ENCODE results near the gene MUC16.
"Not testable (repeated sequence)": the region's sequence is repeated elsewhere in the genome, so short reads cannot be mapped to it uniquely, and the experiment has no call there.

The MUC16 gene

DNA sequence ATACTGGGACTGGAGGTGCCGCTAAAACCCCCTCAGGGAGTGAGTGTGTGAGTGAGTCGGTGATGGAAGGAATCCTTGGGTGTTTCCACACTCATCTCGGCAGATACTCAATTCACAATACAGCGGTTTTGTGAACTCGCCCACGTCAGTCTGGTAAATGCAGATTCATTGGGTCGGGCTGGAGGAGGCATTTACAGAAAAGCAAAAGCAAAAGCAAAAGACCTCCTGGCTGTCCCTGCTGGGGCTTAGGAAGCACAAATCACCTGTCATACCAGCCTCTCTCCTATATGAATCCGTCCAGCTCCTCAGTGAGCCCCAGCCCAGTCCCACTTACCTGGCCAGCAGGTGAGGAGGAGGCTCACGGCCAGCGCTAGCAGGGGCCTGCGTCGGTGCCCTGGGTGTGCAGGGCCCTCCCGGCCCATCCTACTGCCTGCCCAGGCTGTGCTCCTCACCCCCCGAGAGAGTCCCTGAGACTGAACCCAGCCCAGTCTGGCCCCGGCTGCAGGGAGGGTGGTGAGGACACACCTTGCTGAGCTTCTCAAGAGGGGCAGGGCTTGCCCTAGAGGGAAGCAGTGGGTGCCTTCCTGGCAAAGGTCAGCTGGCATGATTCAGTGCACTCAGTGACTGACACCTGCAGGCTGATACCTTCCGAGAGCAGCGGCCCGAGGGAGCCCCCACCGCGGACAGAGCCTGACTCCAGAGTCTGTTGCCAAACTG is at the start of gene MUC16:
MUC16 (minus strand) TSS at position 475 of the 717 bp plus-strand sequence.
- no peak for DNase-seq

DNA sequence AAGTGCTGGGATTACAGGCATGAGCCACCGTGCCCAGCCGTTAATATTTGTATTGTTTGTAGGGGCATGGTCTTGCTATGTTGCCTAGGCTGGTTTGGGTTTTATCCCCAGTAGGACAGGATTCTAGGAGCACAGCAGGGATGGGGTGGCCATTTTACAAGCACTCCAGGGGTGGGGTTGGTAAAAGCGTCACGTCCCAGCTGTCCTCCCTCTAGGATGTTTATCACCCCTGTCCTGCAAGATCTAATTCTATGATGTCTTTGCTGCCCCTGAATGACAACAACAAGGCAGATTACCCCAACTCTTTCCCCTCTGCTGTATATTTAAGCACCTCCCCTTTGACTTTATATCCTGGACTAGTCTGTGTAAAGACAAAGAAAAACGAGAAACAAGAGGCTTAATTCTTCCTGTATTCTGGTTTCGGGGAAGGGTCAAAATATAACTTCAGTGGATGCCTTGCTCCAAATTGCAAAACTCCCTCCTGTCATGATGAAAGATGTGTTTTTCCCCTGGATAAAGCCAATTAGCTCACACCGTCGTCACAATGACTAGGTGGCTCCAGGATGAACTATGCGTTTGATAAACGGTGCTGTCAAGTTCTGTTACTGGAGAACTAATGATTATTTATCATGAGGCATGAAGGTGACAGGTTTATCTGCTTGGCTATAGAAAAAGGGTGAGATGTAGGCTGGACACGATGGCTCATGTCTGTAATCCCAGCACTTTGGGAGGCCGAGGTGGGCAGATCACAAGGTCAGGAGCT is 48.9 kb upstream of the MUC16 start:
- DNase-seq, result no peak

DNA sequence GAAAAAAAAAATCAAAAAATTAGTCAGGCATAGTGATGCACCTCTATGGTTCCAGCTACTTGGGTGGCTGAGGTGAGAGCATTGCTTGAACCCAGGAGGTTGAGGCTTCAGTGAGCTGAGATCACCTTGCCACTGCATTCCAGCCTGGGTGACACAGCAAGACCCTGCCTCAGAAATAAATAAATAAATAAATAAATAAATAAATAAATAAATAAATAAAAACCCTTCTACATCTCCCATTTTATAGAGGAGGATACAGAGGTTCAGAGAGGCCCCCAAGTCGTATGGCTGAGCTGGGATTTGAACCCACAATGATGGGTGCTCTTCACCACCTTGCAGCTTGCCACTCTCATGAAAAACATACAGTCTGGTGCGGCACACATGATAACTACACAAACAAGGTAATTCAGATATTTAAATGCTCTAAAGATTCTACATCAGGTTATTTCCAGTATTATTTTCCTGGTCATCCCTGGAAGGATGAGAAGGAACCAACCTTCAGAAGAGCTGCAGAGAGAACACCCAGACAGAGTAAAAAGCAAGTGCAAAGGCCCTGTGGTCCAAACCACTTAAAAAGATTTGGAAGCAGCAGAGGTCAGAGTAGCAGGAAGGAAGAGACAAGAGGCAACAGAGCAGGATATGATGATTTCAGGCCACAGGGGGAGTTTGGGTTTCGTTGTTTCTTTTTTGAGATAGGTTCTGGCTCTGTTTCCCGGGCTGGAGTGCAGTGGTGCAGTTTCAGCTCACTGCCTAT is 47.5 kb upstream of the MUC16 start:
- DNase-seq, result no peak

DNA sequence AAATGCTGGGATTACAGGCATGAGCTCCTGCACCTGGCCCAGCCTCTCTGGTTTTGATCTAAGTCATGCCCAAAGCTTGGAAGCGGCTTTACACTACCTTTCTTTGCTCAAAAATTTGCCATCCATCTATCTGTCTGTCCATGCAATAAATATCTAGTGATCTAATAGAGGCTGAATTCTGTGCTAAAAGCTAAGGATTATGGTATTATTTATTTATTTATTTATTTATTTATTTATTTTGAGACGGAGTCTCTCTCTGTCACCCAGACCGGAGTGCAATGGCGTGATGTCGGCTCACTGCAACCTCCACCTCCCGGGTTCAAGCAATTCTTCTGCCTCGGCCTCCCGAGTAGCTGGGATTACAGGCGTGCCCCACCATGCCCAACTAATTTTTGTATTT is 45.9 kb upstream of the MUC16 start:
- not testable (repeated sequence) for DNase-seq

DNA sequence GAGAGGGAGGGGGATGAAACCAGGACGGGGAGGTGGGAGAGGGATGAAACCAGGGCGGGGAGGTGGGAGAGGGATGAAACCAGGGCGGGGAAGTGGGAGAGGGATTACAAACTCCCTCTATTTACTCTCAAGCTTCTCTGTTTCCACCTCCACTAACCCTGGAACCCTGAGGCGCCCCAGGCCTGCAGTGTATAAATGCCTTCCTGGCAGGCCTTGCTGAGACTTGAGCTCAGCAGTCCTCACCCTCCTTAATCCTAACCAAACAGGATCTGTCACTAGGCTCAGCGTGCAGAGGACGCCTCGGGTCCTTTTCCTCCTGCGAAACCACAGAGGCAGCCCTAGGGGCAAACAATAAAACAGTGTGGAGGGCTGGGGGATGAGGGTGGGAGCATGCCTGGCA is 44.6 kb upstream of the MUC16 start:
- no peak for DNase-seq

DNA sequence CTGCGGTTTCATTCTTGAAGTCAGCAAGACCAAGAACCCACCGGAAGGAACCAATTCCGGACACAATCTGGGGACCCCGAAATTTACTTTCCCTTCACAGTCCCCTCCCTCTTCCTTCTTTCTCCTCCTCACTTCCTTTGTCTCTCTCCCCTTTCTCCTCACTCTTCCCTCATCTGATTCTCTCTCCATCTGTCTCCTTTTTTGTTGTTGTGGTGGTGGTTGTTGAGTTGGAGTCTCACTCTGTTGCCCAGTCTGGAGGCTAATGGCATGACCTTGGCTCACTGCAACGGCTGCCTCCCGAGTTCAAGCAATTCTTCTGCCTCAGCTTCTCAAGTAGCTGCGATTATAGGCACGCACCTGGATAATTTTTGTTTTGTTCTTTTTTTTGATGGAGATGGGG is 44.0 kb upstream of the MUC16 start:
- no peak for DNase-seq

DNA sequence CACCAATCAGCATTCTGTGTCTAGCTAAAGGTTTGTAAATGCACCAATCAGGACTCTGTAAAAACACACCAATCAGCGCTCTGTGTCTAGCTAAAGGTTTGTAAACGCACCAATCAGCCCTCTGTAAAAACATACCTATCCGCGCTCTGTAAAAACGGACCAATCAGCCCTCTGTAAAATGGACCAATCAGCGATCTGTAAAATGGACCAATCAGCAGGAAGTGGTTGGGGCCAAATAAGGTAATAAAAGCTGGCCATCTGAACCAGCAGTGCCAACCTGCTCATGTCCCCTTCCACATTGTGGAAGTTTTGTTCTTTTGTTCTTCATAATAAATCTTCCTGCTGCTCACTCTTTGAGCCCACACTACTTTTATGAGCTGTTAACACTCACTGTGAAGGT is 43.5 kb upstream of the MUC16 start:
- DNase-seq, result not testable (repeated sequence)

DNA sequence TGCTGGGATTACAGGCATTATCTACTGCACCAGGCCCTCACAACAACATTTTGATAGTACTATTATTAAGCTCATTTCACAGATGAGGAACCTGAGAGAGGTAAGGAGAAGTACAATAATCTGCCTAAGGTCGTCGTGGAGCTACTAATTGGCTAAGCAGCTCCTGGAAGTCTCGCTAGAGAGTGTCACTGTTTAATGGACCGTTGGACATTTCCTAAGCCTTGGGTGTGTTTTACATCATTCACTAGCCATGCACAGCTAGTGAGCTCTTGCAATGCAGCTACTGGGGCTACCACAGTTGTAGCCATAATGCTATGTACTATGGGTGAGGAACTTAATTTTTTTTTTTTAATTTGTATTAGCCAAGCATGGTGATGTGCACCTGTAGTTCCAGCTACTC is 42.7 kb upstream of the MUC16 start:
- DNase-seq, result no peak

DNA sequence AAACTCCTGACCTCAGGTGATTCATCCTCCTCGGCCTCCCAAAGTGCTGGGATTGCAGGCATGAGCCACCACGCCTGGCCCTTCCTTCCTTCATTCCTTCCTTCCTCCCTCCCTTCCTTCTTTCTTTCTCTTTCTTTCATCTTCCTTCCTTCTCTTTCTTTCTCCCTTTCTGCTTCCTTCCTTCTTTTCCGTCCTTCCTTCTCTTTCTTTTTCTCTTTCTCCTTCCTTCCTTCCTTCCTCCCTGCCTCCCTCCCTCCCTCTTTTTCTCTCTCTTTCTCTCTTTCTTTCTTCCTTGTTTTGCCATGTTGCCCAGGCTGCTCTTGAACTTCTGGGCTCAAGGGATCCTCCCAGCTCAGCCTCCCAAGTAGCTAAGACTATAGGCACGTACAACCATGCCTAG is 36.5 kb upstream of the MUC16 start:
- DNase-seq, result no peak

DNA sequence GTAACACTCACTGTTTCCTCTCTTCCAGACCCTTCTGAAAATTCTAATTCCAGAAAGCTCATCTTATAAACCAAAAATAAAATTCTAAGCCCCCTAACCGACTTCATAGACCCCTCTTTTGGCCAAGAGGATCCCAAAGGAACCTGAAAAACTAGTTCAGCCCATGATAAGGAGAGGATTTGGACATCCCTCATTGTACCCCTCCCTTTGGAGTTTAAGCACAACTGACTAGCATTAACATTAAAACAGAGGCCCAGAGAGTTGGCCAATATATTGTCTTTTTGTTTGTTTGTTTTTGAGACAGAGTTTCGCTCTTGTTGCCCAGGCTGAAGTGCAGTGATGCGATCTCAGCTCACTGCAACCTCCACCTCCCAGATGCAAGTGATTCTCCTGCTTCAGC is 34.2 kb upstream of the MUC16 start:
- no peak for DNase-seq

DNA sequence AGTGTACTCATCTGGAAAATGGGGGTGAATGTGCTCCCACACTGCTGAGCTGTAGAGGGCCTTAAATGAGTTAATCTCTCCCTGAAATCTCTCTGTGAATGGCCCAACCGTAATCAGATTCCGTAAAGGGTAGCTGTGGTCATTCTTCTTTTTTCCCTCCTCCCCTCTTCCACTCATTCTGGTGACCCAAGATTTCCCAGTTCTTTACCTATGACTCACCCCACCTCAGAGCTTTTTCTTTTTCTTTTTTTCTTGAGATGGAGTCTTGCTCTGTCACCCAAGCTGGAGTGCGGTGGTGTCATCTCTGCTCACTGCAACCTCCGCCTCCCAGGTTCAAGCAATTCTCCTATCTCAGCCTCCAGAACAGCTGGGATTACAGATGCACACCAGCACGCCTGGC is 33.3 kb upstream of the MUC16 start:
- DNase-seq, result no peak

DNA sequence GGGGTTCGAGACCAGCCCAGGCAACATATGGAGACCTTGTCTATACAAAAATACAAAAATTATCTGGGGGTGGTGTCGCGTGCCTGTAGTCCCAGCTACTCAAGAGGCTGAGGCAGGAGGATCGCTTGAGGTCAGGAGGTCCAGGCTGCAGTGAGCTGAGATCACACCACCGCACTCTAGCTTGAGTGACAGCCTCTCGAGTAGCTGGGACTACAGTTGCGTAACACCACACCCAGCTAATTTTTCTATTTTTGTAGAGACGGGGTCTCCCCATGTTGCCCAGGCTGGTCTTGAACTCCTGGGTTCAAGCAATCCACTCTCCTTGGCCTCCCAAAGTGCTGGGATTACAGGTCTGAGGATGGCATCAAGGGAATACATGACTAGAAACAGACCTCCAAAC is 30.8 kb upstream of the MUC16 start:
- DNase-seq, result no peak

DNA sequence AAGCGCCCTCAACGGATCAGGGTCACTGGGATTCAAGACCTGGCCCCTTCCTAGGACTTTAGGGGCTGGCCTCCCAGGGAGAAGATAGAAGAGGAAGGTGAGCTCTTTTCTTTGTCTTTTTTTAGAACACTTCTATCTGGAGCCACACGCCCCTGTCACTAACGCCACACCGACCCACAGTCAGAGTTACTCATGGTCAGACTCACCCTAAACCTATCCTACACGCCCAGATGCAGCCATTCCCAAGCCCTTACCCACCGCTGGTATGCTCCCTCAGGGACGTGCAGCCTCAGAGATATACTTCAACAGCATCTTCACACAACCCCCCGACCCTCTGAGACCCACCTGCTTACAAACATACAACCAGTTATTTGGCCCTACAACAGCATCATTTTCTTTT is 29.9 kb upstream of the MUC16 start:
- DNase-seq, result no peak

DNA sequence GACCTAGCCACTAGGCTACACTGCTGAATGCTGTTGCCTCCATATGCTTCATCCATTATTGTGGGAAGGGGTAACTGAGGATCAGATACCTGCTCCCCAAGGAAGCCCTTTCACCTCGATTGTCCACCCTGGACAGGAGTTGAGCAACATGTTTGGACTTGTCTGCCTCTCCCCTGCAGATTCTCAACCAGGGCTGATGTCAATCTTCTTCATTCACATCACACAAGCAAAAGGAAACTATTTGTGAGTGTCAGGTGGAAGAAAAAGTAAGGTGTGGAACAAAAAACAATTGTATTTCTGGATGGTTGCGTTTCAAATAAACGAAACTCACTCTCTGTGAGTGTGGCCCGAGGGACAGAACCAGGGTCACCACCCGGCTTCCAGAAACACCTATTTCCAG is 29.5 kb upstream of the MUC16 start:
- no peak for DNase-seq

DNA sequence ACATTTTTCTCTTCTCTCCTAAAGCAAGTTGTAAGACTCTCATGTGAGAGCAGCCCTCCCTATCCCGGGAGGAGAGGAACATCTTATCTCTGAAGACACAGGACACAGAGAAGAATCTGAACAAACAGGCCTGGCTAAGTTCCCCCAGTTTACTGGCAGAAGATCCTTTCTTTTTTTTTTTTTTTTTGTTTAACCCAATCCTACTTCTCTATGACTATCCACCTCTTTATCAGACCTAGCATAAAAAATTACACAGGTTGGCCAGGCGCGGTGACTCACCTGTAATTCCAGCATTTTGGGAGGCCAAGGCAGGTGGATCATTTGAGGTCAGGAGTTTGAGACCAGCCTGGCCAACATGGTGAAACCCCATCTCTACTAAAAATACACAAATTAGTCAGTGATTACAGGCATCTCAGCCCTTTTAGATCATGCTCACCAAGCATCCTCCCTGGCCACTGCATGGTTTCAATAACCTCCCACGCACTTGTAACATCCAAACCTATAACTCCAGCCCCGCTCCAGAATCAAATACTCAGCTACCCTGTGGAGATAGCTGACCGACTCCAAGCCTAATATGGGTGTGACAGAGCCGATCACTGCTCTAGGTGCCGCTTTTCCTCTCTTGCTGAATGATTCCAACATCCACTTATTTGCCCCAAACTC is 27.3 kb upstream of the MUC16 start:
- no peak for DNase-seq

DNA sequence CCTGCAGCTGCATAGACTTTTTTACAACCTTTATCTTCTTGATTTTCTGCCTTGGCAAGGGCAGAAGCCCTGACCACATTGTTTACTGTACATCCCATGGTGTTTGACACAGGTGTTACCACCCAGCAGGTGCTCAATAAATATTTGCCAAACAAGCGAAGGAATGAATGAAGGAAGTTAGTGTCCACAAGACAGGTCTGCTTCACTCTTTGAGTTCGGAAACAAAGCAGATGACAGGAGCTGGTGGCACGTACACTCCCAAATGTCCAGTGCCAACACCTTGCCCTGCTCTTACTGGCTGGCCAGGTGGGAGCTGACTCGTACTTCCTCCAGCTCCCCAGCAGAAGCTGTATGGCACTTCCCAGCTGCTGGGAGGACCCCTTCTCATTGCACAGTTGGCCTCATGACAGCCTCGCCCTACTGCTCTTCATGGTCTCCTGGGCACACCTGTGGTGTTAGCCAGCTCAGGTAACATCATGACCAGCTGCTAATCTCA is 22.0 kb upstream of the MUC16 start:
- DNase-seq, result no peak

DNA sequence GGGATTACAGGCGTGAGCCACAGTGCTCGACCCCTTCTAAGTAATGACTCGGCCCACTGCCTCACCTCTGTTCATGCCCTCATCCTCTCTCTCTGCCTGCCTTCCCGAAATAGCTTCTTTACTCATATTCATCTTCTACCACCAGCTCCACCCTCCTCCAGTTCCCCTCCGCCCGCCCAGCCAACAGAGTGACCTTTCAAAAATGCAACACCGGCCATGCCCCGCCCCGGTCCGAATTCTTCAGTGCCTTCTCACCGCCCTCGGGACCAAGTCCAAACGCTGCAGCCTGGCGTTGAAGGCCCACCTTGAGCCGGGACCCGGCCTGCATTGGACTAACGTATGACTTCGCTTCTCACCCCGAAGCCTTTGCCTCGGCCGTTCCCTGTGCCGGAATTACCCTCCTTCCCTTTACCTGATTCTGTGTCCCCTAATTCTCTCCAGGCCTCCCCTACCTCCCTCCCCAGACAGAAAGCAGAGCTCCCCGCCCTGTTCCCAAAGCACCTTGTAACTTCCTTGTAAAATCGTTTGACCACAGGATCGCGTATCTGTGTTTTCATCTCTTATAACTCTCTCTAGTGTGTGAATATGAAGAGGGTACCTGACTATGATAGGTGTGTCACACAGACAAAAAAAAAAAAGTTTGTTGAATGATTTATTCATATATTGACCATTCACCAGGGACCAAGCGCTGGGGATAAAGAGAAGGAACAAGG is 8.1 kb upstream of the MUC16 start:
- no peak for DNase-seq

DNA sequence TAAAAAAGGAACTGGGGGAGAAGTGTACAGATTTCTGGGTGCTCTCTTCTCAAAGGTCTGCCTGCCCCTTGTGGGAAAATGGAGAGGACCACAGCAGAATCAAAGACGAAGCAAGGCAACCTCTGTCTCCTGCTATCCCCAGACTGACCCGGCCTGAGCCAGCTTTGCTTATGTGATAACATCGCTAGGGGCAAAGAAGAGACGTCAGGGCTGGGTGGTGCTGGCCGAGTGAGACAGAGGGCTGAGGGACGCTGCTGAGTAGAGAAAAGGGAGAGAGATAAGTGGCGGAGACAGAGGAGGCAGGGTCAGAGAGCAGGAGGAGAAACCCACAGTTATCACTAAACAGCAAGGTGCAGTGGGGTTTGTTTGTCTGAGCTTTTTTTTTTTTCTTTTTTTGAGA is 4.6 kb upstream of the MUC16 start:
- no peak for DNase-seq

DNA sequence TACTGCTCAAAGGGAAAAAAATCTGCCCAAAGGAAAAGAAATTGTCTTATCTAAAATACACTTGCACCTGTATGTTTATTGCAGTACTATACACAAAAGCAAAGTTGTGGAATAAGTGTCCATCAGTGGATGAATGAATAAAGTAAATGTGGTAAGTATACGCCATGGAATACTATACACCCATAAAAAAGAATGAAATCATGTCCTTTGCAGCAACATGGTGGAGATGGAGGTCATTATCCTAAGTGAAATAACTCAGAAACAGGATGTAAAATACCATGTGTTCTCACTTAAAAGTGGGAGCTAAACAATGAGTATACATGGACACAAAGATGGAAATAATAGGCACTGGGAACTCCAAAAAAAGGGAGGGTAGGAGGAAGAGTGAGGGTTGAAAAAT is 3.8 kb upstream of the MUC16 start:
- DNase-seq, result no peak

DNA sequence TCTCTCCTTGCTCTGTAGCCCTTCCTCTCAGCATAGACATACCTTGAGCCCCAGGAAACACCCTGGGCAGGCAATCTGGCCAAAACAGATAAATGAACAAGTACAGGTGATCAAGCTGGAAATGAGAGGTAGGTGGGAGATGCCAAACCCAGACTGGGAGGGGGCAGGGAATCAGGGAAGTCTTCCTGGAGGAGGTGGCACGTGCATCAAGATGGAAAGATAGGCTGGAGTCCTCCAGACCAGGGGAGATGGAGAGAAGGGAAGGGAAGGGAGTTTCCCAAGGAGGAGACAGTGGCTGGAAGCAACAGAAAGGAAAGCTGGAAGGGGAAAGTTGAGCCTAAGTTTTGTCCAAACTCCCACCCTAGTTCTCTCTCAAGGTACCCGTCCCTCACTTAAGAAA is 1.7 kb upstream of the MUC16 start:
- no peak for DNase-seq

DNA sequence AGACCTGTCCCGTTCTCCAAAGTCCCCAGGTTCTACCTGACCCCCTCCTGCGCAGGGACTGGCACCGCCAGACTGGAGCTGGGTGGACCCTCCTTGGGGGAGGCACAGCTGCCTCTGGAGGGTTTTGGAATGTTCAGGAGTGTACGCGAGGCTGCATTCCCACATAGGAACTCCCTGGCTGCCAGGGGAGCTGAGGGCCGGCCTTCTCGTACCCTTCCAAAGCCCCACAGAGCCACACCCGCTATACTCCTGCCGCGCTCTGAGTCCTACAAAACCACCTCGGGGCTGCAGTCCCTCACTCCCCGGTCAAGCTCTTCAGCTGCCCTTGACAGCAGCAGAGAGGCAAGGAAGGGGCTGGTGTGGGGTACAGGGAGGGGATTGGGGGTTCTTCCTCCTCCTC is 484 bp upstream of the MUC16 start:
- no peak for DNase-seq

DNA sequence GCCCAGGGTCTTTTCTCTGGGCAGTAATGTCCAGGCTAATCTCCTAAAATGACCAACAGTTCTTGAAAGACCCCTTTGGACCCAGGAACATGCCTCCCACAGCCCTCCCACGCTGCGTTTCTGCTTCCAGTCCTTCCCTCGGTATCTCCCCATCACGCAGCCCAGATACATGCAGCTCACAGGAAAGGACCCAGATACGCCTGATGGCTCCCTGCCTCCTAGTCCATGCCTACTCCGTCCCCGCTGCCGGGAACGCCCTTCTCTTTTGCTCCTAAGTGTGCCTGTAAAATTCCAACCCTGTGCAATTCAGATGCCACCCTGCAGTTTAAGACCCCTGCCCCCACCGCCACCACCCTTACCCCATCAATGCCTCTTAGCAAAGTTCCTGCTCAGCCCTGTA is 778 bp downstream of the MUC16 start:
- DNase-seq, result no peak

DNA sequence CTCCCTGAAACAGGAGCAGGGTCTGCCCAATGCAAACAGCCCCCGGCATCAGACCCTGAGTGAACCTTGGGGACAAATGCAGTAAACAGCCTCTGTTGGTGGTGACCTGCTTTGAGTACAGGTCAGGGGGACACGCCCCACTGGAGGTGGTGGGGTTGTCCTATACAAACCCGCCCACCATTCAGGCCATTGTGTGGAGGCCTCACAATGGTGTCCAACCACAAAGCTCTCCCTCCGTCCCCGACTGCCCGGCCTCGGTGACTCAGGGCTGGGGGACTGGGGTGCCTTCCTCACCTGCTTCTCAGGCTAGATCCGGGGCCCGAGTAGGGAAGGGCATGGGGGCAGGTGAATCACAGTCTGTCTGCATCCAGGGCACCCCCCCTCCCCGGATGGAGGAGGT is 1.5 kb downstream of the MUC16 start:
- DNase-seq, result no peak
